H1 (cell line): ENCODE measurements around the gene CDH8. TPM values are rescaled to one million over a fixed set of nuclear protein-coding genes. Genes with fewer than 3 reads are reported as not detected.

ENCODE experiments used
- GTF2F1 ChIP-seq: IDR thresholded peaks from 2 replicates; pipeline ENCODE4 v1.6.1; 2012; ENCODE audit warnings: low read depth, low read length, improper control_type of control experiment, borderline replicate concordance
- SIN3A ChIP-seq, 2 experiments: IDR thresholded peaks in 1 of 2; conservative IDR thresholded peaks in 1 of 2; 2 replicates each; pipeline ENCODE4 v1.6.1; 2011 to 2012; ENCODE audit warnings: low read length in 2 of 2, improper control_type of control experiment in 1 of 2, low read depth in 1 of 2, mild to moderate bottlenecking in 1 of 2
- SP2 ChIP-seq: IDR thresholded peaks from 2 replicates; pipeline ENCODE4 v1.6.1; 2012; ENCODE audit warnings: mild to moderate bottlenecking, low read length, inconsistent platforms
- polyA plus RNA-seq, 7 experiments: library from polyadenylated mRNA; depleted of rRNA in 3 of 7; stranded (reverse) in 5 of 7; unstranded in 2 of 7; fragments of >200 nt in 5 of 7; fragments of 200-250 nt in 2 of 7; gene quantifications; 1 replicate in 5 of 7; 2 replicates in 1 of 7; 4 replicates in 1 of 7; pipeline versions ENCODE4 v1.2.1 to v1.2.3, GENCODE V29; 2011 to 2013; ENCODE audit warnings: missing spikeins in 2 of 7, mixed read lengths in 2 of 7
- total RNA-seq: library from RNA; stranded (reverse); fragmentation: NEBNext Ultra II Directional; extraction: Animal tissue kit (Norgen Biotek cat#: 25700); gene quantifications from 2 replicates; pipeline ENCODE4 v1.2.1, GENCODE V29; 2021

Gene CDH8
- total and polyA plus RNA-seq, 2 of the 8 experiments (the other 6 are each of a cell fraction or from before 2014, with no cell fraction given): 7.7 to 8.4 TPM

- TF ChIP-seq GTF2F1: no peak
- TF ChIP-seq SP2: no peak
- TF ChIP-seq SIN3A (conservative IDR thresholded peaks at IDR 0.05 in 1 of 2, IDR thresholded peaks at IDR 0.05 in 1 of 2; ENCODE audit: low read depth in 1 of 2, low read length in 2 of 2): no peak
Observed at GRCh38 chr16:62038225-62038624, 2.0 kb upstream of the CDH8 start (continued).
